Osteoblast (primary cell): ENCODE data around the gene WBP1. TPM values are rescaled to one million over a fixed set of nuclear protein-coding genes. Genes with fewer than 3 reads are reported as not detected.

ENCODE experiments used
- DNase-seq: peaks from one replicate; pipeline ENCODE4 v3.0.0; 2011; ENCODE audit warnings: low spot score, mixed read lengths; ENCODE audit not compliant: insufficient read length; ENCODE audit errors: missing footprints
- H2AFZ ChIP-seq: 2 replicates; pipeline ENCODE4 v1.6.0; 2011; ENCODE audit warnings: mild to moderate bottlenecking, low read length
- H3K27ac ChIP-seq: 2 replicates; pipeline ENCODE4 v1.5.1; 2011; ENCODE audit warnings: mild to moderate bottlenecking, low read depth, low read length, moderate library complexity
- H3K27me3 ChIP-seq: 2 replicates; pipeline ENCODE4 v1.6.0; 2012; ENCODE audit warnings: mild to moderate bottlenecking, control low read depth, inconsistent platforms, low read length, moderate library complexity; ENCODE audit not compliant: insufficient read depth
- H3K36me3 ChIP-seq: 2 replicates; pipeline ENCODE4 v1.5.1; 2011; ENCODE audit warnings: mild to moderate bottlenecking, low read length, control low read depth, moderate library complexity; ENCODE audit not compliant: insufficient read depth
- H3K4me1 ChIP-seq: 2 replicates; pipeline ENCODE4 v1.5.1; 2011; ENCODE audit warnings: mild to moderate bottlenecking, low read length, control low read depth, moderate library complexity; ENCODE audit not compliant: insufficient read depth
- H3K4me2 ChIP-seq: 2 replicates; pipeline ENCODE4 v1.6.0; 2011; ENCODE audit warnings: mild to moderate bottlenecking, low read length; ENCODE audit not compliant: insufficient read depth
- H3K4me3 ChIP-seq: fragments of 200-600 bp; sonication (generic); 3 replicates; pipeline ENCODE4 v1.5.1; 2012; ENCODE audit warnings: mild to moderate bottlenecking, low read length, inconsistent platforms; ENCODE audit not compliant: insufficient read depth
- H3K79me2 ChIP-seq: 2 replicates; pipeline ENCODE4 v1.6.0; 2012; ENCODE audit warnings: mild to moderate bottlenecking, low read length, control low read depth, inconsistent platforms; ENCODE audit not compliant: insufficient read depth
- H3K9me3 ChIP-seq: 2 replicates; pipeline ENCODE4 v1.5.1; 2011; ENCODE audit warnings: low read depth, low read length, control low read depth
- H4K20me1 ChIP-seq: 2 replicates; pipeline ENCODE4 v1.6.0; 2012; ENCODE audit warnings: mild to moderate bottlenecking, low read length, control low read depth; ENCODE audit not compliant: insufficient read depth
- CTCF ChIP-seq: IDR thresholded peaks from 2 replicates; pipeline ENCODE4 v1.5.1; 2011; ENCODE audit warnings: mild to moderate bottlenecking, low read depth, low read length, moderate library complexity; ENCODE audit errors: extremely low read depth
- total RNA-seq: library from RNA; depleted of rRNA; stranded (reverse); fragments of >200 nt; gene quantifications from 2 replicates; pipeline ENCODE4 v1.2.3, GENCODE V29; 2012

Gene WBP1
- total RNA-seq, 1 donor: 35.5 TPM

GRCh38 chr2:74503506-74504475, 45.6 kb downstream of the WBP1 start:
- H2AFZ ChIP-seq: peak overlapping the region; percentile 82
- peak overlapping the region; percentile 91 for H3K4me2 ChIP-seq
- H3K27me3 ChIP-seq: no peaks in the 10 kb centered on the region
- H3K79me2 ChIP-seq: peaks cover 41% of the 10 kb centered on the region
- no peaks in the 10 kb centered on the region for H4K20me1 ChIP-seq
- peak overlapping the region; percentile 81 for H3K27ac ChIP-seq
- H3K9me3 ChIP-seq: no peaks in the 10 kb centered on the region
- peaks cover 14% of the 10 kb centered on the region for H3K36me3 ChIP-seq
- TF ChIP-seq CTCF: no peak
- peak; percentile 86 for DNase-seq
- peak overlapping the region; percentile 80 for H3K4me3 ChIP-seq
- H3K4me1 ChIP-seq: peaks cover 54% of the 10 kb centered on the region

DNA sequence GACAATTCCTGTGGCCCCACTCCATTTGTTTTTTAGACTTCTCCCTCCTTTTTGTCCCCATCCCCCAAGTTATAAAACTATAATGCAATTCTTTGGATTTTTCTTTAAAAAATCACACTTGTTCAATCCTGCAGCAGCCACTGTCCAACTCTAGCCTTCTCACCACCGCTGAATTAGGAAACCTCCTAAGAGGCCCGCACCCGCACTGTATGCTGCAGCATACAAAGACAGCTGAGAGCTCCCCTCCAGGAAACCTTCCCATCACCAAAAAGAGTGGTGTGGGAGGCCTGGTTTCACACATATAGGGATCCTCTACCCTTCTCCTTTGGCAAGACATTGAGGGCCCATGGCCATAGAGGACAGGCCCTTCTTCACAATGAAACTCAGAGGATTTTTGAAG, 46.4 kb downstream of the WBP1 start:
- peak overlapping the region; percentile 91 for H3K4me2 ChIP-seq
- H3K4me3 ChIP-seq: peak overlapping the region; percentile 80
- TF ChIP-seq CTCF: no peak
- peaks cover 54% of the 10 kb centered on the region for H3K4me1 ChIP-seq
- H3K36me3 ChIP-seq: peaks cover 14% of the 10 kb centered on the region
- H2AFZ ChIP-seq: no peak overlapping the region
- peak overlapping the region; percentile 81 for H3K27ac ChIP-seq
- no peaks in the 10 kb centered on the region for H4K20me1 ChIP-seq
- H3K9me3 ChIP-seq: no peaks in the 10 kb centered on the region
- H3K27me3 ChIP-seq: no peaks in the 10 kb centered on the region
- DNase-seq: peak; percentile 87
- H3K79me2 ChIP-seq: peaks cover 41% of the 10 kb centered on the region

GRCh38 chr2:74505448-74506246, 47.4 kb downstream of the WBP1 start:
- H3K4me2 ChIP-seq: peak overlapping the region; percentile 91
- no peaks in the 10 kb centered on the region for H3K9me3 ChIP-seq
- H3K27me3 ChIP-seq: peaks cover 2% of the 10 kb centered on the region
- H4K20me1 ChIP-seq: no peaks in the 10 kb centered on the region
- peak overlapping the region; percentile 30 for H3K4me3 ChIP-seq
- peaks cover 41% of the 10 kb centered on the region for H3K79me2 ChIP-seq
- H3K36me3 ChIP-seq: peaks cover 14% of the 10 kb centered on the region
- H2AFZ ChIP-seq: no peak overlapping the region
- TF ChIP-seq CTCF: no peak
- DNase-seq: peak; percentile 63
- peaks cover 48% of the 10 kb centered on the region for H3K4me1 ChIP-seq
- H3K27ac ChIP-seq: no peak overlapping the region
